ENCODE measurements around the gene ZMYND10.

- TF ChIP-seq CTCF (IDR thresholded peaks at IDR 0.05): no peak
- no peak for TF ChIP-seq POLR2A (IDR thresholded peaks at IDR 0.05)
These were observed 4.0 kb downstream of the ZMYND10 start for GRCh38 chr3:50341537-50341936.
